ENCODE data around the gene TEX11.

GRCh38 chrX:70720721-70721120 lies 187.8 kb downstream of the TEX11 start:
- no peak for TF ChIP-seq CTCF (IDR thresholded peaks at IDR 0.05)
- TF ChIP-seq POLR2A (IDR thresholded peaks at IDR 0.05), result no peak

Measured in esophagus squamous epithelium (tissue), 4 donors.